Stimulated activated CD8-positive, alpha-beta memory T cell treated with anti-CD3 and anti-CD28 coated beads, Interleukin-4, amount 100 ng/mL, for 24 hours (primary cell): ENCODE results near the gene IL17RD.

Experiments
- DNase-seq: peaks from one replicate; pipeline ENCODE4 v3.0.0-alpha.2; 2020; ENCODE audit warnings: low read depth

The IL17RD gene

GRCh38 chr3:57065588-57065987, 99.6 kb downstream of the IL17RD start:
- DNase-seq: no peak

GRCh38 chr3:57064572-57064971, 100.6 kb downstream of the IL17RD start:
- DNase-seq: no peak

GRCh38 chr3:57064001-57064400, 101.2 kb downstream of the IL17RD start:
- no peak for DNase-seq

- DNase-seq: no peak
Measured at GRCh38 chr3:57063032-57063431, 102.1 kb downstream of the IL17RD start.

- DNase-seq: no peak
Measured at GRCh38 chr3:57062101-57062631, 103.0 kb downstream of the IL17RD start.

- no peak for DNase-seq
Measured at GRCh38 chr3:57061556-57061955, 103.6 kb downstream of the IL17RD start.

GRCh38 chr3:57060089-57060821, 104.9 kb downstream of the IL17RD start, which contains the start of gene SPATA12:
Gene SPATA12 (plus strand): TSS chr3:57060664. CDS start chr3:57073695, 13,031 bp downstream.
- DNase-seq: no peak

GRCh38 chr3:57059411-57059810, 105.7 kb downstream of the IL17RD start:
- DNase-seq: no peak

GRCh38 chr3:57057351-57057750, 107.8 kb downstream of the IL17RD start:
- DNase-seq: no peak

GRCh38 chr3:57053122-57053521, 112.0 kb downstream of the IL17RD start:
- DNase-seq: no peak

- DNase-seq: no peak
Measured at GRCh38 chr3:57052662-57053061, 112.5 kb downstream of the IL17RD start.

- DNase-seq: no peak
Measured at GRCh38 chr3:57048728-57049127, 116.4 kb downstream of the IL17RD start.

GRCh38 chr3:57048052-57048671, 117.0 kb downstream of the IL17RD start:
- DNase-seq: no peak

GRCh38 chr3:57046101-57046765, 118.9 kb downstream of the IL17RD start:
- DNase-seq: no peak

GRCh38 chr3:57043518-57043917, 121.6 kb downstream of the IL17RD start:
- no peak for DNase-seq

- no peak for DNase-seq
Measured at GRCh38 chr3:57041674-57042073, 123.5 kb downstream of the IL17RD start.
